ENCODE results near the gene OR11A1. TPM values are rescaled to one million over a fixed set of nuclear protein-coding genes. Genes with fewer than 3 reads are reported as not detected.

Gene OR11A1
- total and polyA plus RNA-seq, 2 experiments from 2014 or later: not detected

DNA sequence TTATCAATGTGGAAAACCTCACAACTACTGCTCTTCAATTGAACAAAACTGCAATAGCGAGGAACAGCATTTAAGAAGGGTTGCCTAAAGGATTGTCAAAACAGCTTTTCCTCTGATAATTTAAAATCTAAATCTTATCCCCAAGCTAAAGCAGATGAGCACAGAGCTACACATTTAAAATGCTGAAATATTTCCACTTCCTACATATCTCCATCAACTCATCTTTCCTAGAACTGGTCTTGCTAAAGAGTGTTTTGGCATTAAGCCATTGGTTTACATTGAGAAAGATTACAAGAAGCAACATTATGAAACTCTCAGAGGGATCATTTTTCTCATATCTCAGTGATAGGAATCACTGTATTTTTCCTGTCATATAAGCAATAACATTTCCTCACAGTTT, 14.2 kb downstream of the OR11A1 start (continued):
- TF ChIP-seq NANOG (IDR thresholded peaks at IDR 0.05; ENCODE audit: borderline replicate concordance): no peak
- TF ChIP-seq CTCF (conservative IDR thresholded peaks at IDR 0.05; ENCODE audit: low read depth in 2 of 2): no peak
- no peak for TF ChIP-seq ETS1 (IDR thresholded peaks at IDR 0.05)

DNA sequence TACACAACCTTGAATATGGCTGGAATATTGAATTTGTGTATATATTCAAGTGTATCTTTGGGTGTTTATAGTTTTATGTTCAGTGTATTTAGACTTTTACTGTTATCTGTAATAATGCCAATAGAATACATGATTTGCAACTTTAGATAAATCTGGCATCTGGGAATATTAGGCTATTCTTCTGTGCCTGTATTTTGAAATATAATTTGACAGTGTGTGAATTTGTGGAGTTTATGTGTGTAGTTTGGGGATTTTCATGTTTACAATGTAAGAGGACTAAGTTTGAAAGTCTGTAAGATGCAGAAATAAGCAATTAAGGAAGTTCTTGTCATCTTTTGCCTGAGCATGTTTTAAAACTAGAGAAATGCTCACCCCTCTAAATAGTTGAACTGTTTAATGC, 17.9 kb downstream of the OR11A1 start, which contains the start of gene OR10C1:
TSS of gene OR10C1 (plus strand) at position 301 of the 400 bp plus-strand sequence. CDS start 710 bp downstream, outside the sequence.
- no peak for DNase-seq (ENCODE audit: low spot score)
- no peaks in the 10 kb centered on the region for H3K36me3 Mint-ChIP-seq (ENCODE audit: low read depth)
- no peak within 1 kb of the TSS for H3K4me3 ChIP-seq
- TF ChIP-seq ZNF114 (CRISPR knock-in tag; IDR thresholded peaks at IDR 0.05) (no peak), JUNB (IDR thresholded peaks at IDR 0.05; ENCODE audit: unreplicated experiment) (no peak), ETS1 (IDR thresholded peaks at IDR 0.05) (no peak), STAT1 (IDR thresholded peaks at IDR 0.05; ENCODE audit: unreplicated experiment) (no peak), ZNF331 (CRISPR knock-in tag; IDR thresholded peaks at IDR 0.05; ENCODE audit: low read depth) (no peak), EZH2 (IDR thresholded peaks at IDR 0.05; ENCODE audit: low read depth, unreplicated experiment) (no peak), ZNF462 (CRISPR knock-in tag; IDR thresholded peaks at IDR 0.05) (no peak), EZH2phosphoT487 (IDR thresholded peaks at IDR 0.05; ENCODE audit: unreplicated experiment) (no peak), POLR2AphosphoS5 (IDR thresholded peaks at IDR 0.05; ENCODE audit: low read depth) (no peak)
- TF ChIP-seq, protein P1, sequence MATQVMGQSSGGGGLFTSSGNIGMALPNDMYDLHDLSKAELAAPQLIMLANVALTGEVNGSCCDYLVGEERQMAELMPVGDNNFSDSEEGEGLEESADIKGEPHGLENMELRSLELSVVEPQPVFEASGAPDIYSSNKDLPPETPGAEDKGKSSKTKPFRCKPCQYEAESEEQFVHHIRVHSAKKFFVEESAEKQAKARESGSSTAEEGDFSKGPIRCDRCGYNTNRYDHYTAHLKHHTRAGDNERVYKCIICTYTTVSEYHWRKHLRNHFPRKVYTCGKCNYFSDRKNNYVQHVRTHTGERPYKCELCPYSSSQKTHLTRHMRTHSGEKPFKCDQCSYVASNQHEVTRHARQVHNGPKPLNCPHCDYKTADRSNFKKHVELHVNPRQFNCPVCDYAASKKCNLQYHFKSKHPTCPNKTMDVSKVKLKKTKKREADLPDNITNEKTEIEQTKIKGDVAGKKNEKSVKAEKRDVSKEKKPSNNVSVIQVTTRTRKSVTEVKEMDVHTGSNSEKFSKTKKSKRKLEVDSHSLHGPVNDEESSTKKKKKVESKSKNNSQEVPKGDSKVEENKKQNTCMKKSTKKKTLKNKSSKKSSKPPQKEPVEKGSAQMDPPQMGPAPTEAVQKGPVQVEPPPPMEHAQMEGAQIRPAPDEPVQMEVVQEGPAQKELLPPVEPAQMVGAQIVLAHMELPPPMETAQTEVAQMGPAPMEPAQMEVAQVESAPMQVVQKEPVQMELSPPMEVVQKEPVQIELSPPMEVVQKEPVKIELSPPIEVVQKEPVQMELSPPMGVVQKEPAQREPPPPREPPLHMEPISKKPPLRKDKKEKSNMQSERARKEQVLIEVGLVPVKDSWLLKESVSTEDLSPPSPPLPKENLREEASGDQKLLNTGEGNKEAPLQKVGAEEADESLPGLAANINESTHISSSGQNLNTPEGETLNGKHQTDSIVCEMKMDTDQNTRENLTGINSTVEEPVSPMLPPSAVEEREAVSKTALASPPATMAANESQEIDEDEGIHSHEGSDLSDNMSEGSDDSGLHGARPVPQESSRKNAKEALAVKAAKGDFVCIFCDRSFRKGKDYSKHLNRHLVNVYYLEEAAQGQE (IDR thresholded peaks at IDR 0.05; ENCODE audit: unreplicated experiment): no peak

More for the DNA sequence above, 17.9 kb downstream of the OR11A1 start, which contains the start of gene OR10C1:
- H3K36me3 ChIP-seq (ENCODE audit: insufficient read depth): no peaks in the 10 kb centered on the region
- no peaks in the 10 kb centered on the region for H4K20me1 ChIP-seq (replicated peaks; ENCODE audit: insufficient read depth)
- Mint-ChIP-seq H3K9me3 (peaks cover 2% of the 10 kb centered on the region; the same call in 2 of the 3 replicates), H3K4me3 (no peak within 1 kb of the TSS), H3K27ac (no peak within 1 kb of the TSS; the same call in 1 of the 2 replicates), H3K27me3 (ENCODE audit: insufficient read depth, low read depth, poor library complexity) (peaks cover 6% of the 10 kb centered on the region), H3K4me1 (no peaks in the 10 kb centered on the region)
- H3K27ac ChIP-seq (ENCODE audit: low read depth): no peak within 1 kb of the TSS
- no peak within 1 kb of the TSS for H2AFZ ChIP-seq
- H3F3A ChIP-seq (replicated peaks; ENCODE audit: low read depth): no peaks in the 10 kb centered on the region
- no peaks in the 10 kb centered on the region for H3K79me2 ChIP-seq (replicated peaks; ENCODE audit: insufficient read depth)
- H3K27me3 ChIP-seq (ENCODE audit: insufficient read depth): no peaks in the 10 kb centered on the region
- no peaks in the 10 kb centered on the region for H3K4me1 ChIP-seq (ENCODE audit: insufficient read depth)
- H3K9me2 ChIP-seq (ENCODE audit: insufficient read depth): no peaks in the 10 kb centered on the region; the same call in 1 of the 2 replicates
- no peak within 1 kb of the TSS for H3K4me2 ChIP-seq
- ATAC-seq: no peak

All from GM23338 (cell line).